HEK293 (cell line): ENCODE data around the gene AQP1.

ENCODE experiments used
- CTCF ChIA-PET: fragments of 350-600 bp; formaldehyde crosslinking; extraction: SDS; loops from one replicate; lab custom pipeline; 2021; ENCODE audit warnings: antibody characterized with exemption; lab: Yijun Ruan, JAX
- POLR2A ChIA-PET: fragments of 300-600 bp; formaldehyde crosslinking; extraction: SDS; loops from one replicate; lab custom pipeline; 2020; ENCODE audit warnings: antibody characterized with exemption, inconsistent platforms; lab: Yijun Ruan, JAX
- H3K27ac ChIP-seq: fragments of 200-500 bp; sonication (Bioruptor generic); 2 replicates; pipeline ENCODE4 v1.5.1; 2014; ENCODE audit warnings: low read depth, low read length, control low read depth, inconsistent platforms; ENCODE audit errors: extremely low read depth
- H3K36me3 ChIP-seq, 2 experiments: fragments of 200-500 bp in 1 of 2; sonication (Bioruptor generic) in 1 of 2; 1 replicate in 1 of 2; 2 replicates in 1 of 2; pipeline ENCODE4 v1.5.1; 2014 to 2017; ENCODE audit warnings: inconsistent platforms in 2 of 2, low read length in 2 of 2; ENCODE audit not compliant: control insufficient read depth in 2 of 2, insufficient read depth in 1 of 2
- H3K4me1 ChIP-seq: fragments of 200-500 bp; sonication (Bioruptor generic); 2 replicates; pipeline ENCODE4 v1.5.1; 2014; ENCODE audit warnings: mild to moderate bottlenecking, low read length, inconsistent platforms; ENCODE audit not compliant: control insufficient read depth, insufficient read depth
- H3K4me3 ChIP-seq: 2 replicates; pipeline ENCODE4 v1.5.1; 2011; ENCODE audit warnings: low read depth, mild to moderate bottlenecking, control low read depth, low read length, moderate library complexity
- H3K9me3 ChIP-seq: fragments of 200-500 bp; sonication (Bioruptor generic); 2 replicates; pipeline ENCODE4 v1.5.1; 2014; ENCODE audit warnings: low read depth, low read length, inconsistent platforms; ENCODE audit not compliant: control insufficient read depth, insufficient read depth
- FEZF1 ChIP-seq: fragments of 450-650 bp; formaldehyde crosslinking; IDR thresholded peaks from 2 replicates; pipeline ENCODE4 v1.5.1; 2016; ENCODE audit warnings: missing biosample characterization, missing genetic modification characterization
- GLI4 ChIP-seq: fragments of 450-650 bp; formaldehyde crosslinking; IDR thresholded peaks from 2 replicates; pipeline ENCODE4 v1.5.1; 2016; ENCODE audit warnings: missing biosample characterization, missing genetic modification characterization
- GLIS2 ChIP-seq: fragments of 450-650 bp; formaldehyde crosslinking; IDR thresholded peaks from 2 replicates; pipeline ENCODE4 v1.5.1; 2016; ENCODE audit warnings: missing biosample characterization, missing genetic modification characterization
- HOXC10 ChIP-seq: sonication (generic); formaldehyde crosslinking; IDR thresholded peaks from 2 replicates; pipeline ENCODE4 v1.8.1; 2023; ENCODE audit warnings: mild to moderate bottlenecking, missing genetic modification reagents
- HOXD13 ChIP-seq: sonication (generic); formaldehyde crosslinking; IDR thresholded peaks from 2 replicates; pipeline ENCODE4 v1.8.0; 2022; ENCODE audit warnings: missing genetic modification reagents, borderline replicate concordance
- KLF1 ChIP-seq: fragments of 450-650 bp; formaldehyde crosslinking; IDR thresholded peaks from 2 replicates; pipeline ENCODE4 v1.5.1; 2016; ENCODE audit warnings: missing biosample characterization, missing genetic modification characterization
- KLF7 ChIP-seq: fragments of 450-650 bp; formaldehyde crosslinking; IDR thresholded peaks from 2 replicates; pipeline ENCODE4 v1.5.1; 2016; ENCODE audit warnings: missing biosample characterization, missing genetic modification characterization, borderline replicate concordance
- OSR2 ChIP-seq: fragments of 450-650 bp; formaldehyde crosslinking; IDR thresholded peaks from 2 replicates; pipeline ENCODE4 v1.5.1; 2016; ENCODE audit warnings: missing biosample characterization, missing genetic modification characterization
- TRIM28 ChIP-seq: IDR thresholded peaks from 2 replicates; pipeline ENCODE4 v1.6.1; 2011; ENCODE audit warnings: low read length, control low read depth, borderline replicate concordance
- YY2 ChIP-seq: fragments of 450-650 bp; formaldehyde crosslinking; IDR thresholded peaks from 2 replicates; pipeline ENCODE4 v1.5.1; 2016; ENCODE audit warnings: missing biosample characterization, missing genetic modification characterization
- ZEB2 ChIP-seq: fragments of 450-650 bp; formaldehyde crosslinking; IDR thresholded peaks from 2 replicates; pipeline ENCODE4 v1.5.1; 2016; ENCODE audit warnings: missing biosample characterization, missing genetic modification characterization
- ZNF133 ChIP-seq: fragments of 450-650 bp; formaldehyde crosslinking; IDR thresholded peaks from 2 replicates; pipeline ENCODE4 v1.5.1; 2016; ENCODE audit warnings: missing biosample characterization, missing genetic modification characterization
- ZNF16 ChIP-seq: fragments of 450-650 bp; formaldehyde crosslinking; IDR thresholded peaks from 2 replicates; pipeline ENCODE4 v1.5.1; 2016; ENCODE audit warnings: low read depth, missing biosample characterization, missing genetic modification characterization
- ZNF202 ChIP-seq: fragments of 450-650 bp; formaldehyde crosslinking; IDR thresholded peaks from 2 replicates; pipeline ENCODE4 v1.5.1; 2016; ENCODE audit warnings: missing biosample characterization, missing genetic modification characterization, borderline replicate concordance
- ZNF214 ChIP-seq: fragments of 450-650 bp; formaldehyde crosslinking; IDR thresholded peaks from 2 replicates; pipeline ENCODE4 v1.5.1; 2017; ENCODE audit warnings: missing biosample characterization, mild to moderate bottlenecking, missing genetic modification characterization, borderline replicate concordance
- ZNF221 ChIP-seq: fragments of 450-650 bp; formaldehyde crosslinking; IDR thresholded peaks from 2 replicates; pipeline ENCODE4 v1.5.1; 2017; ENCODE audit warnings: missing biosample characterization, missing genetic modification characterization, borderline replicate concordance
- ZNF24 ChIP-seq: fragments of 450-650 bp; formaldehyde crosslinking; IDR thresholded peaks from 2 replicates; pipeline ENCODE4 v1.5.1; 2016; ENCODE audit warnings: missing biosample characterization, missing genetic modification characterization
- ZNF266 ChIP-seq: fragments of 450-650 bp; formaldehyde crosslinking; IDR thresholded peaks from 2 replicates; pipeline ENCODE4 v1.5.1; 2016; ENCODE audit warnings: missing biosample characterization, missing genetic modification characterization, low read depth
- ZNF274 ChIP-seq, 2 experiments: fragments of 200-500 bp in 1 of 2; fragments of 450-650 bp in 1 of 2; sonication (Bioruptor generic) in 1 of 2; formaldehyde crosslinking in 1 of 2; IDR thresholded peaks; 2 replicates each; pipeline versions ENCODE4 v1.5.1 to v1.6.1; 2014 to 2016; ENCODE audit warnings: borderline replicate concordance in 1 of 2, inconsistent platforms in 1 of 2, low read length in 1 of 2, missing biosample characterization in 1 of 2, missing genetic modification characterization in 1 of 2
- ZNF324 ChIP-seq: fragments of 450-650 bp; formaldehyde crosslinking; IDR thresholded peaks from 2 replicates; pipeline ENCODE4 v1.5.1; 2016; ENCODE audit warnings: missing biosample characterization, missing genetic modification characterization
- ZNF37A ChIP-seq: fragments of 450-650 bp; IDR thresholded peaks from 2 replicates; pipeline ENCODE4 v1.5.1; 2018; ENCODE audit warnings: missing biosample characterization, missing genetic modification characterization
- ZNF514 ChIP-seq: fragments of 450-650 bp; formaldehyde crosslinking; IDR thresholded peaks from 2 replicates; pipeline ENCODE4 v1.5.1; 2016; ENCODE audit warnings: missing biosample characterization, missing genetic modification characterization
- ZNF529 ChIP-seq: fragments of 450-650 bp; formaldehyde crosslinking; IDR thresholded peaks from 2 replicates; pipeline ENCODE4 v1.5.1; 2017; ENCODE audit warnings: missing genetic modification characterization, missing biosample characterization; ENCODE audit not compliant: insufficient replicate concordance
- ZNF560 ChIP-seq: fragments of 450-650 bp; formaldehyde crosslinking; IDR thresholded peaks from 2 replicates; pipeline ENCODE4 v1.5.1; 2017; ENCODE audit warnings: missing biosample characterization, missing genetic modification characterization, borderline replicate concordance
- ZNF621 ChIP-seq: fragments of 450-650 bp; formaldehyde crosslinking; IDR thresholded peaks from 2 replicates; pipeline ENCODE4 v1.5.1; 2017; ENCODE audit warnings: missing biosample characterization, missing genetic modification characterization
- ZNF658 ChIP-seq: fragments of 450-650 bp; formaldehyde crosslinking; IDR thresholded peaks from 2 replicates; pipeline ENCODE4; 2016; ENCODE audit warnings: missing biosample characterization, missing genetic modification characterization
- ZNF660 ChIP-seq: fragments of 450-650 bp; IDR thresholded peaks from 2 replicates; pipeline ENCODE4 v1.5.1; 2018; ENCODE audit warnings: missing biosample characterization, mild to moderate bottlenecking, missing genetic modification characterization
- ZNF677 ChIP-seq: fragments of 450-650 bp; IDR thresholded peaks from 2 replicates; pipeline ENCODE4 v1.5.0; 2018; ENCODE audit warnings: missing biosample characterization, mild to moderate bottlenecking, missing genetic modification characterization, moderate library complexity
- ZNF791 ChIP-seq: fragments of 450-650 bp; formaldehyde crosslinking; IDR thresholded peaks from 2 replicates; pipeline ENCODE4 v1.5.1; 2016; ENCODE audit warnings: missing biosample characterization, missing genetic modification characterization
- ZNF843 ChIP-seq: fragments of 450-650 bp; formaldehyde crosslinking; IDR thresholded peaks from 2 replicates; pipeline ENCODE4 v1.5.1; 2016; ENCODE audit warnings: missing biosample characterization, missing genetic modification characterization
- TF ChIP-seq, protein P1 (sequence below): fragments of 450-650 bp; formaldehyde crosslinking; IDR thresholded peaks from 2 replicates; pipeline ENCODE4 v1.5.1; 2017; ENCODE audit warnings: missing biosample characterization, missing genetic modification characterization
- TF ChIP-seq, protein P2 (sequence below): fragments of 450-650 bp; formaldehyde crosslinking; IDR thresholded peaks from 2 replicates; pipeline ENCODE4 v1.5.1; 2016; ENCODE audit warnings: missing biosample characterization, missing genetic modification characterization

AQP1 gene

DNA sequence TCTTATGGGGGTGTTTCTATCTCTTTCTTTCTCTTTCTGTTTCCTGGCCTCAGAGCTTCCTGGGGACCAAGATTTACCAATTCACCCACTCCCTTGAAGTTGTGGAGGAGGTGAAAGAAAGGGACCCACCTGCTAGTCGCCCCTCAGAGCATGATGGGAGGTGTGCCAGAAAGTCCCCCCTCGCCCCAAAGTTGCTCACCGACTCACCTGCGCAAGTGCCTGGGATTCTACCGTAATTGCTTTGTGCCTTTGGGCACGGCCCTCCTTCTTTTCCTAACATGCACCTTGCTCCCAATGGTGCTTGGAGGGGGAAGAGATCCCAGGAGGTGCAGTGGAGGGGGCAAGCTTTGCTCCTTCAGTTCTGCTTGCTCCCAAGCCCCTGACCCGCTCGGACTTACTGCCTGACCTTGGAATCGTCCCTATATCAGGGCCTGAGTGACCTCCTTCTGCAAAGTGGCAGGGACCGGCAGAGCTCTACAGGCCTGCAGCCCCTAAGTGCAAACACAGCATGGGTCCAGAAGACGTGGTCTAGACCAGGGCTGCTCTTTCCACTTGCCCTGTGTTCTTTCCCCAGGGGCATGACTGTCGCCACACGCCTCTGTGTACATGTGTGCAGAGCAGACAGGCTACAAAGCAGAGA lies 12.2 kb downstream of the AQP1 start (continued):
- no peak for TF ChIP-seq ZNF843 (tag by site-specific recombination)

DNA sequence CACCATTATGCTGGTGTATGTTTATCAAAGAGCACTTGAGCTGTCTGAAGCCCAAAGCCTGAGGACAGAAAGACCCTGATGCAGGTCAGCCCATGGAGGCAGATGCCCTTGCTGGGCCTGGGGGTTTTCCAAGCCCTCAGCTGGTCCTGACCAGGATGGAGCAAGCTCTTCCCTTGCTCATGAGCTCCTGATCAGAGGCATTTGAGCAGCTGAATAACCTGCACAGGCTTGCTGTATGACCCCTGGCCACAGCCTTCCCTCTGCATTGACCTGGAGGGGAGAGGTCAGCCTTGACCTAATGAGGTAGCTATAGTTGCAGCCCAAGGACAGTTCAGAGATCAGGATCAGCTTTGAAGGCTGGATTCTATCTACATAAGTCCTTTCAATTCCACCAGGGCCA lies 13.0 kb downstream of the AQP1 start:
- ChIA-PET POLR2A (no interaction called here), CTCF (interaction anchor here (1.1 kb wide), 1 partner anchor 15 kb away, joined by 4 read pairs; no protein-coding TSS in a partner anchor)
- no peak overlapping the region for H3K4me3 ChIP-seq
- no peaks in the 10 kb centered on the region for H3K4me1 ChIP-seq
- H3K9me3 ChIP-seq: no peaks in the 10 kb centered on the region
- no peaks in the 10 kb centered on the region for H3K36me3 ChIP-seq
- TF ChIP-seq ZNF274 (IDR thresholded peaks at IDR 0.05; ENCODE audit: low read length): no peak
- TF ChIP-seq ZNF274 (tag by site-specific recombination; IDR thresholded peaks at IDR 0.05; ENCODE audit: borderline replicate concordance): no peak
- no peak for TF ChIP-seq ZNF266
- TF ChIP-seq ZEB2 (tag by site-specific recombination): no peak
- TF ChIP-seq TRIM28: no peak
- TF ChIP-seq ZNF133 (tag by site-specific recombination): no peak
- TF ChIP-seq ZNF529: no peak
- no peak for TF ChIP-seq ZNF621 (tag by site-specific recombination)
- no peak for TF ChIP-seq HOXD13
- no peak for TF ChIP-seq ZNF202 (tag by site-specific recombination)
- TF ChIP-seq GLIS2: no peak
- TF ChIP-seq ZNF16 (tag by site-specific recombination): no peak
- no peak overlapping the region for H3K27ac ChIP-seq

DNA sequence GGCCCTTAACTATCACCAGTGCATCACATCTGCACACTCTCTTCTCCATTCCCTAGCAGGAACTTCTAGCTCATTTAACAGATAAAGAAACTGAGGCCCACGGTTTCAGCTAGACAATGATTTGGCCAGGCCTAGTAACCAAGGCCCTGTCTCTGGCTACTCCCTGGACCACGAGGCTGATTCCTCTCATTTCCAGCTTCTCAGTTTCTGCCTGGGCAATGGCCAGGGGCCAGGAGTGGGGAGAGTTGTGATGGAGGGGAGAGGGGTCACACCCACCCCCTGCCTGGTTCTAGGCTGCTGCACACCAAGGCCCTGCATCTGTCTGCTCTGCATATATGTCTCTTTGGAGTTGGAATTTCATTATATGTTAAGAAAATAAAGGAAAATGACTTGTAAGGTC lies 13.5 kb downstream of the AQP1 start:
- Histone ChIP-seq H3K9me3 (no peaks in the 10 kb centered on the region), H3K27ac (no peak overlapping the region), H3K4me1 (no peaks in the 10 kb centered on the region), H3K36me3 (no peaks in the 10 kb centered on the region), H3K4me3 (no peak overlapping the region)
- TF ChIP-seq GLI4 (no peak), KLF1 (no peak), ZNF37A (tag by site-specific recombination) (no peak), ZNF791 (tag by site-specific recombination) (no peak), ZNF677 (tag by site-specific recombination) (no peak), ZNF214 (tag by site-specific recombination) (no peak)
- TF ChIP-seq, protein P1, sequence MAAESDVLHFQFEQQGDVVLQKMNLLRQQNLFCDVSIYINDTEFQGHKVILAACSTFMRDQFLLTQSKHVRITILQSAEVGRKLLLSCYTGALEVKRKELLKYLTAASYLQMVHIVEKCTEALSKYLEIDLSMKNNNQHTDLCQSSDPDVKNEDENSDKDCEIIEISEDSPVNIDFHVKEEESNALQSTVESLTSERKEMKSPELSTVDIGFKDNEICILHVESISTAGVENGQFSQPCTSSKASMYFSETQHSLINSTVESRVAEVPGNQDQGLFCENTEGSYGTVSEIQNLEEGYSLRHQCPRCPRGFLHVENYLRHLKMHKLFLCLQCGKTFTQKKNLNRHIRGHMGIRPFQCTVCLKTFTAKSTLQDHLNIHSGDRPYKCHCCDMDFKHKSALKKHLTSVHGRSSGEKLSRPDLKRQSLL (tag by site-specific recombination): no peak
- POLR2A ChIA-PET: no interaction called here
- CTCF ChIA-PET: interaction anchor here (1.1 kb wide), 1 partner anchor 14 kb away, joined by 4 read pairs; no protein-coding TSS in a partner anchor

DNA sequence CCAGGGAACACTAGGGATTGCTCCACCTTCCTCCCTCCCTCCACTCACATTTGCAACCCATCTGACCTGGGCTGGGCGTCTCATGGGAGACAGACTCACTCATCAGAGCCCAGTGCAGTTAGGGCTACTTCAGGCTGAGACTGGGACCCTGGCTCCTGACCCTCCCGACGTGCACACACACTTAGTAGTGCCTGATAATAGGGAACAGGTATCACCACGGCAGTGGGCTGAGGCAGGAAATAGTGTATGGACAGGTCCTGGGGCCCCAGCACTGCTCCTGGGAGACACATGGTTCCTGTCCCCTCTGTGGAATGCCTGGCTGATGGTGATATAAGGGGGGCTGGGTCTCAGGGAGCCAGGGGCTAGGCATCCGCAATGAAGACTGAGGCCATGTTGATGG lies 14.3 kb downstream of the AQP1 start:
- H3K9me3 ChIP-seq: no peaks in the 10 kb centered on the region
- CTCF ChIA-PET: no interaction called here
- H3K4me3 ChIP-seq: no peak overlapping the region
- H3K36me3 ChIP-seq: no peaks in the 10 kb centered on the region
- H3K27ac ChIP-seq: no peak overlapping the region
- POLR2A ChIA-PET: no interaction called here
- no peaks in the 10 kb centered on the region for H3K4me1 ChIP-seq
- no peak for TF ChIP-seq ZNF658 (tag by site-specific recombination)
- TF ChIP-seq, protein P2, sequence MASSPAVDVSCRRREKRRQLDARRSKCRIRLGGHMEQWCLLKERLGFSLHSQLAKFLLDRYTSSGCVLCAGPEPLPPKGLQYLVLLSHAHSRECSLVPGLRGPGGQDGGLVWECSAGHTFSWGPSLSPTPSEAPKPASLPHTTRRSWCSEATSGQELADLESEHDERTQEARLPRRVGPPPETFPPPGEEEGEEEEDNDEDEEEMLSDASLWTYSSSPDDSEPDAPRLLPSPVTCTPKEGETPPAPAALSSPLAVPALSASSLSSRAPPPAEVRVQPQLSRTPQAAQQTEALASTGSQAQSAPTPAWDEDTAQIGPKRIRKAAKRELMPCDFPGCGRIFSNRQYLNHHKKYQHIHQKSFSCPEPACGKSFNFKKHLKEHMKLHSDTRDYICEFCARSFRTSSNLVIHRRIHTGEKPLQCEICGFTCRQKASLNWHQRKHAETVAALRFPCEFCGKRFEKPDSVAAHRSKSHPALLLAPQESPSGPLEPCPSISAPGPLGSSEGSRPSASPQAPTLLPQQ (tag by site-specific recombination): no peak
- TF ChIP-seq OSR2: no peak
- no peak for TF ChIP-seq ZNF660
- no peak for TF ChIP-seq ZNF221 (tag by site-specific recombination)
- no peak for TF ChIP-seq HOXC10 (CRISPR knock-in tag)
- TF ChIP-seq KLF7 (tag by site-specific recombination): no peak
- no peak for TF ChIP-seq HOXD13
- no peak for TF ChIP-seq ZNF560 (tag by site-specific recombination)
- TF ChIP-seq ZNF514 (tag by site-specific recombination): no peak
- TF ChIP-seq YY2 (tag by site-specific recombination): no peak
- TF ChIP-seq ZNF324 (tag by site-specific recombination): no peak
- TF ChIP-seq ZNF24 (tag by site-specific recombination): no peak
- no peak for TF ChIP-seq FEZF1 (tag by site-specific recombination)
